NCI-H1694 (cell line): ENCODE data around the gene SCLY.
"Not testable (repeated sequence)": the region's sequence is repeated elsewhere in the genome, so short reads cannot be mapped to it uniquely, and the experiment has no call there.

Experiments
- DNase-seq: peaks from one replicate; lab custom pipeline; 2025; lab: John Stamatoyannopoulos, UW

Gene SCLY

DNA sequence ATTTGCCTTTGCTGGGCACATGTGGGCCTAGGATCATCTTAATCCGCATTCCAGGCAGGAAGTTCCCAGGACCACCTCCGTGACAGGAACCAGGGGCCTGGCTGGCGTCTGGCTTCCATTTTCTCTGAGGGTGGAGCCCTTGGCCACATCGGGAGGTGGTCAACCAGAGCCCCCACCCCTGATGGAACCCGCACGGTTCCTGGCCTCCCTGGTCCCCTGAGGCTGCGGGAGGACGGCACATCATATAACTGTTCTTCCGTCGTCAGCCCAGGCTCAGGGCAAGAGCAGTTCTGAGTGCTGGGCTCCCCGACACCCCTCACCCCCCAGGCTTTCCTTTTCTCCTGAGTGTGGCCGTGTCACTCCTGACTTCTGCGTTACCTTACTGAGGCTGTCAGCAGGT lies 52.8 kb downstream of the SCLY start:
- DNase-seq: no peak

DNA sequence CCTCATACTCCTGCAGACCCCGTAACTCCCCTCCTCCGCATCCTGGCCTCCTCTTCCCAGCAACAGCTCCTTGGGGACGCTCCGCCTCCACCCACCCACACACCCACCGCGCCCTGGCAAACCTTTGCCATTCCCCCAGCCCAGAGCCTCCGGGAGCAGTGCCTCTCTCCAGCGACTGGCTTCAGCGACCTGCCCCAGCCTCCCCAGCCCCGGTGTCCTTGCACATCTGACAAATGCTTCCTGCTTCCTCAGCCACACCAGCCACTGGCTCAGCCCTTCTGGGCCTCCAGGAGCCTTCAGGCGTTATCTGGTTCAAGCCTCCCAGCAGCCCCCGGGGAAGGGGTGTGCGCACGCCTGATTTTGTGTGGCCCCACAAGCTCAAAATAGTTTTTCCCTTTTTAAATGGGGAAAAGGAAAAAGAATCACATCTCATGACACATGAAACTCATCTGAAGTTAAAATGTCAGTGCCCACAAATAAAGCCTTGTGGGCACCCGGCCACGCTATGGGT lies 53.6 kb downstream of the SCLY start:
- no peak for DNase-seq

DNA sequence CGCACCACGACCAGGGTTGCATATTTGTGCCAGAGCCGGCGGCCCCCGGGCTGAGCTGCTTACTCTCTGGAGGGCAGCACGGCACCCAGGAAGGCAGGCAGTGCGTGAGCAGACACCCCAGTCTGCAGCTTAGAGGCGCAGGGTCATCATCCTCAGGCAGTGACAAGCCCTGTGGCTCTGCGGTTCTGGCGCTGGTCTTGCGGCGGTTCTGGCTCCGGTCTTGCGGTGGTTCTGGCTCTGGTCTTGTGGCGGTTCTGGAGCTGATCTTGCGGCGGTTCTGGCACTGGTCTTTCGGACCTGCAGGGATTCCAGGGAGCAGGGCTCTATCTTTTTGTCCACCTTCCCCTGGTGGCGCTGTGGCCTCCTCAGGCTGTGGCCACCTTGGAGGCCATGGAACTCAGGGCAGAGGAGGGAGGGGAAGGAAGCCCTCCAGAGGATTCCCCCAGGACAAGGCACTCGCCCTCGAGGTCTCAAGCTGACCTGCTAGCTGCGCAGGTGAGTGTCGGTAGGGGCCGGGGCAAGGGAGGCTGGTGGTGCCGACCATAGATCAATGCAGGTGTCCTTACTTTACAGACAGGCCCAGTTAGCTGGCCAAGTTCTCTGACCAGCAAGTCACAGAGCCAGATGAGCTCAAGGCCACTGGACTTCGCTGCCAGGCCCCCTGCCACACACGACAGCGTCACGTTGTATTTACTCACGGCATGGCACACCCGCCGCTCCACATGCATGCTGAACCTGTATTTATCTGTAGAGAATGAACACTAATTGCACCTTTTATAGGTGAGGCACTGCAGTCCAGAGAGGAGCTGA lies 54.3 kb downstream of the SCLY start:
- no peak for DNase-seq

DNA sequence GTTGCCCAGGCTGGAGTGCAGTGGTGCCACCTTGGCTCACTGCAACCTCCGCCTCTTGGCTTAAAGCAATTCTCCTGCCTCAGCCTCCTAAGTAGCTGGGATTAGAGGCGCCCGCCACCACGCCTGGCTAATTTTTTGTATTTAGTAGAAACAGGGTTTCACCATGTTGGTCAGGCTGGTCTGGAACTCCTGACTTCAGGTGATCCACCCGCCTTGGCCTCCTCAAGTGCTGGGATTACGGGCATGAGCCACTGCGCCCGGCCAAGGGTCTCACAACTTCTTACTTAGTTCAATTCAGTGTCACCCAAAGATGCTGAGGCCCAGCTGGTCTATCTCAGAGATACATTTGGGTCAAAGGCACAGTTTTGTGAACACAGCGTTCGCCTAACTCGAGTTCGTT lies 54.9 kb downstream of the SCLY start:
- DNase-seq: not testable (repeated sequence)

DNA sequence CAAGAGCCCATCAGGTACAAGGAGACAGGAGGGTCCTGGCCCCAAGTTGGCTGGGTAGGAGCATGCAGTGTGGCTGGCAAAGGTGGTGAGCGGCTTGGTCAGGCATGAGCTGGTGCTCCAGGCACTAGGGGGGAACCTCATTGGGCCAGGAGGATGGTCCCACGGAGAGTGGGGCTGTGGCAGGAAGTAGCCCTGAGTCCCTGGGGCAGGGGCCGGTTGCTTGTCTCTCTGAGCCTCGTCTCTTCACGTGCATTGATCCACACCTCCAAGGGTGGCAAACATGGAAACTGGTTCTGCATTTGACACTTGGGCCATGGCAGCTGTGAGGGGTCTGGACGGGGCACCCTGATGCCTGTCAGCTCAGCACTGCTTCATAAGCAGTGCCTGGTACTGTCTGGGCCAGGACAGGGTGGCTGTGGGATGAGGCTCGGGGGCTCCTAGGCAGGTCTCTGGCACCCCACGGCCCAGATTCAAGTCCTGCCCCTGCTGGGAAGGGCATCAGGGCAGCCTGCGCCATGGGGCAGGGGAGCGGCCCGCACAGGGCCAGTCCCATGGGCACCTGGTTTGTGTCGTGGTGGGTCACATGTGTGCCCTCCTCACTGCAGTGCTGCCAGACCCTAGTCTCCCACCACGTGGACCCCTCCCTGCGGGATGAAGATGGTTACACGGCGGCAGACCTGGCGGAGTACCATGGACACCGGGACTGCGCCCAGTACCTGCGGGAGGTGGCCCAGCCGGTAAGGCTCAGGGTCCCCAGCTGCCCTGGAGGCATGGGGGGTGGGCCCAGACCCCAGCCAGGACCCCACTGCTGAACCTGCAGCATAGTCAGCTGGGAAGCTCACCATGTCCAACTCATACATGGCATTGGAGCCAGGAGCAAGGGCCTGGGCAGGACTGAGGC lies 55.7 kb downstream of the SCLY start:
- no peak for DNase-seq

DNA sequence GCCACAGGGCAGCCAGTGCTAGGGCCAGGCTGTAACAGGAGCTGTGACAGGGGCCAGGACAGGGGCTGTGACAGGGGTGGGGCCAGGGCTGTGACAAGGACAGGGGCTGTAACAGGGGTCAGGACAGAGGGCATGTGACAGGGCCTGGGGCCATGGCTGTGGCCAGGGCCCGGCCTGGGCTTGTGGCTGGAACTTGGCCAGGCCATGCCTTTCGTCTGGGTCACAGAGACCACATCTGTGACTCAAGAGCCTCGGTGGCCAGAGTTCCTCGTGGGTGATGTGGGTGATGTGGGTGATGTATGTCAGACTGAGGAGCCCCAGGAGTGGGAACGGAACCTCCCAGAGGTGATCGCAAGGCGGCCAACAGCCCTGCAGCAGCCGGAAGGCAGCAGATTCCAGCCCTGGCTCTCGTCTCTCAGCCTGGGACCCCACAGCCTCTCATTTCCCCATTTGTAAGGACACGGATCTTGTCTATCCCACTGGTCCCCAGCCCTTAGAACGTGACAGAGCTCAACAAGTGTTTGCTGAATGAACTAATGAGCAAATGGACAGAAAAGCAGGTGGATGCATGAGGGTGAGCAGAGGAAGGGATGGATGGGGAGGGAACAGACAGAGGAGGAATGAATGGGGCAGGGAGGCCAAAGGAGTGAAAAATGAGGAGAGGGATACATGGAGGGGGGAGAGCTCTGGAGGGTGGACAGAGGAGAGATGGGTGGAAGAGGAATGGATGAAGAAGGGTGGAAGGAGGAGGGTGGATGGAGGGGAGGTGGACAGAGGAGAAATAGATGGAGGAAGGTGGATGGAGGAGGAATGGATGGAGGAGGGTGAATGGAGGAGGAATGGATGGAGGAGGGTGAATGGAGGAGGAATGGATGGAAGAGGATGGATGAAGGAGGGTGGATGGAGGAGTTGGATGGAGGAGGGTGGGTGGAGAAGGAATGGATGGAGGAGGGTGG lies 56.7 kb downstream of the SCLY start:
- DNase-seq: no peak

DNA sequence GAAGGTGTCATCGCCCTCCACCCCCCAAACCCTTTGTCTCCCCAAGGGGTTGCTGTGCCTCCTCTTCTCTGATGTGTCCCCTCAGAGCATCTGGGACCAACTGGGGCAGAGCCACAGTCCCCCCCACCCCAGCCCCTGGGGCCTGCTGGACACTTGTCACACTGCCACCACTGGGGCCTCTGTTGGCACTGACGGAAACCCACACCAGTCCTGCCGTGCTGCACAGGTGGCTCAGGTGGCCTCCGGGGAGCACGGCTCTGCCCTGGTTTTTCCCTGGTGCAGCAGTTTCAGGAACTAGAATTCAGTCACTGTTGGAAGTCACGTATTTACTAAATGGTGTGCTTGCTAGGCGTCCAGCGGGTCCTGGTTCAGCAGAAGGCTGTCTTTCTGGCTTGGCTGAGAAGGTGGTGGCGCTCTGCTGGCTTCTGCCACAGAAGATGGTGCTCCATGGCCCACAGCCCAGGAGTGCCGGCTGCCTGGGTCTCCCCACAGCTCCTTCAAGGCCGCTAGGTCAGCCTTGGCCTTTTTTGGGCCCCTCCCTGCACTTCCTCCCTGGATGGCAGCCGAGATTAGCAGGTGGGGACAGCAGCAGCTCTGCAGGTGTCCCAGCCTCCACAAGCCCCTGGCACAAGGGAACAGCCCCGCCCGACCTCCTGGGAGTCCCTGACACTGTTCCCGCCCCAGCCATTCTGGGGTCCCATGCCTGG lies 59.1 kb downstream of the SCLY start:
- DNase-seq: no peak

DNA sequence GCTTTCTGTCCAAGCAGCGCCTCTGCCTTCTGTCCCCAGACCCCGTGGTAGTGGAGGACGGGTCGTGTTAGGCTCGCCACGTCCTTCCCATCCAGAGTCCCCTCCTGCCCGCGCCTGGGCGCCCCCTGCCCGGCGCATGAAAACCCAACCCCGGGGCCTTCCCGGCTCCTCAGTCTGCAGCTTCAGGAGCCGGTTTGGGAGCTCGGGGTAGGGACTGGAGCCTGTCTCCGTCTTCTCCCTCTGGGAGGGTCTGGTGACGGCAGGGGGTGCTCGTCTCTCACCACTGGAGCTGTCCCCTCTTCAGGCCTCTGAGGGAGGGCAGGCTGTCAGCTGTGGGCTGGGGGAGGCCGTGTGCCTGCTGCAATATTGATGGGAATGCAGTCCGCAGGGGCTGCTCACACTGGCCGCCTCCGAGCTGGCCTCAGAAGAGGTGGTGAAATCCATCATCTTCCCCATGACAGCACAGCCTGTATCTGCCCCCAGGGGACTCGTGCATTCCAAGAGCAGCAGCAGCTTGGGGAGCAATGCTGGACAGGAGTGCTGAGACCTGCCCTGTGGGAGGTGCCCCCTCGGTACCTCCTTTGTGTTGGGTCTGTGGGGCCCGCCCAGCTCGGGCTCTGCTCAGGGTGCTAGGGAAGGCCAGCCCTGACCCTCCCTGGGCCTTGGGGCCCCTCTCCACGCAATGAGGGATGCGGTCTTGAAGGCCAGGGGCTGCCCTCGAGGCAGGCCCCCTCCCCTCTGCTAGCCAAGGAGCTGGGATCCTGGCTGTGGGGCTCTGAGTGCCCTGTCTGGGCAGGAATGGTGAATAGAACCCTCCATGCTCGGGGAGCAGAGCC lies 59.9 kb downstream of the SCLY start:
- DNase-seq: no peak

DNA sequence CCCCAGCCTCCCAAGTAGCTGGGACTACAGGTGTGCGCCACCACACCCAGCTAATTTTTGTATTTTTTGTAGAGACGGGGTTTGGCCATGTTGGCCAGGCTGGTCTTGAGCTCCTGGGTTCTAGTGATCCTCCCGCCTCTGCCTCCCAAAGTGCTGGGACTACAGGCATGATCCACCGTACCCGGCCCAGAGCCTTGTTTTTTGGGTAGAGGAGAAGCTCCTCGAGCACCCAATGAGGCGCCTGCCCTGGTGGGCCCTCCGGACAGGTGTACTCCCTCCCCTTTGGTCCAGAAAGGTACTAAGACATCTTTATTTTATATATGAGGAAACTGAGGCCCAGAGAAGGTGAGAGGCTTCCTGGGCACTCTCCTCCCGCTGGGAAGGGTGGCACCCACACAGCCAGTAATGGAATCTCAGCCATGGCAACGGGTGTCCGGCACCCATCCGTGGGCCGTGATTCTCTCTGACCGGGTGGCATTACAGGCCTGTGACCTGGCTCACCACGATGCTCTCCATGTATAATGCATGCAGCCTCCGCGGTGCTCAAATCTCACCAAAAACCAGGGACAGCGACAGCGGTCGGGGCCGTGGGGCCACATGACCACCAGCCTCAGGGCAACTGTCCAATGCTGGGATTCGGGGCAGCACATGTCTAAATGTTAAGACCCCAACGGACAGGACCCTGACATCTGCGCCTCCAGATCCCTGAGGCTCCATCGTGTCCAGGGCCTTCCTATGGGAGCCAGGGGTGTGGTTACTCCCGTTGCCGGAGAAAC lies 60.9 kb downstream of the SCLY start:
- DNase-seq: no peak

DNA sequence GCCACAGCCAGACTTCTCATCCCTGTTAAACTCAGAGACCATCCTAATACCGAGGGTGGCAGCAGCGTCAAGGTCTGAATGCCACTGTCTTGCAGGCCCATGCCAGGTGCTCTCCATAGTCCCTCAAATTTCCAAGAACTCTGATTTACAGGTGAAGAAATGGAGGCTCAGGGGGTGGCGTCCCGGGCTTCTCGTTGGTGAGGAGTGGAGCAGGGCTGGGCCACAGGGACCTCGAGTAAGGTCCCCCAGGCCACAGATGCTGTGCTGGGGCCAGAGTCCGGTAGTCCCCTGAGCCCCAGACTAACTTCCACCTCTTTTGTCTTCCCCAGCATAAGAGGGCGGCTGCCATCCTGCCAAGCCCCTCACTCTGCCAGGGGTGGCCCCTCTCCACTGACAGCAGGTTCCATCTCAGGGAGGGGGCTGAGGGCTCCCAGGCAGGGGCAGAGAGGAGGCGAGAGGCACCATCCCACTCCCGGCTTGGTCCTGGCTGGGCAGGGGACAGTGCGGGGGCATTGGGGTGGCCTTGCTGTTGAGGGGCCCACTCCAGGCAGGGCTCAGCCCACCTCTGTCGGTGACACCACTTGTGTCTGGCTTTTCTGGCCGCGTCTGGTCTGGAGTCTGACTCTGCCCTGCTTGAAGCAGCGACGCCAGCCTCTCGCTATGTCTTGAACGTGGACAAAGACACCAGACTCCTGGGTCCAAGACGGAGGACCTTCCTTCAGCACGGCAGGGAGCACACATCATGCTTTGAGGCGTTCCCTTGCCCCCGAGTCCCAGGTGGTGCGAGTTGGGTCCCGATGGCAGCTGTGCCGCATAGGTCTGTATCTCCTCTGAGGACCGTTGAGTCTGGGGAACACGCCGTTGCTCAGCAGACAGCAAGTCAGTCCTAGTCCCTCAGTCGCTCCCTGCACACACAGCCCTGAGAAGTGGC lies 61.8 kb downstream of the SCLY start:
- no peak for DNase-seq

DNA sequence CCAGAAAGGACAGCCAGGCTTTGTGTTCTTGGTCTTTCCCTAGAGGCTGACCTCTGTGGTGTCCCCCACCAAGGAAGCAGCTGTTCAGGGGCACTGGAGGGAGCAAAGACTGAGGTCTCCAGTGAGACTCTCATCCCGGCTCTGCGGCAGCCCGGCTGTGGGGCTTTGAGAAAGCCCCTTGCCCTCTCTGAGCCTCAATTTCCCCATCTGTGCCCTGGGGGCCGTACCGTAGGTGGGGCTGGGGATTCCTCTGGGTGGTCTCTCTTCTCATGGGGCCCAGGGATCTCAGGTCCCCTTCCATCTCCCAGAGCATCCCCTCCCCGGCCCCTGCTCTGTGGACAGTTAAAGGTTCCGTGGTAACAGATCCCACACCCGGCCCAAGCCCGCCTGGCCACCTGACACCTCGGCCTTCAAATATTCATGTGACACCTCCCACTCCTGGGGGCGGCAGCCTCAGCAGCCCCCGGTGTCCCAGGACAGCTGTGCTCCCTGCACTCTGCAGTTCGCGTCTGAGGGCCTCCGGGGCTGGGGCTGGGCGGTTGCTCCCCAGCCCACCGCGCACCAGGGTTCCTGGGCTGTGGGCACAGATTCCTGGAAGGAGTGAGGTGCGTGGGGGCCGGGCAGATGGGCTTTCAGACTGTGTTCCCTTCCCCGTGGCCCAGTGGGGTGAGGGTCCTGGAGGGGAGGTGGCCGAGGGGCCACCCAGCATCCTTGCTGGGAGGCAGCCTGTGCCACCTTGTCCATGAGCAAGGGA lies 62.6 kb downstream of the SCLY start:
- no peak for DNase-seq

DNA sequence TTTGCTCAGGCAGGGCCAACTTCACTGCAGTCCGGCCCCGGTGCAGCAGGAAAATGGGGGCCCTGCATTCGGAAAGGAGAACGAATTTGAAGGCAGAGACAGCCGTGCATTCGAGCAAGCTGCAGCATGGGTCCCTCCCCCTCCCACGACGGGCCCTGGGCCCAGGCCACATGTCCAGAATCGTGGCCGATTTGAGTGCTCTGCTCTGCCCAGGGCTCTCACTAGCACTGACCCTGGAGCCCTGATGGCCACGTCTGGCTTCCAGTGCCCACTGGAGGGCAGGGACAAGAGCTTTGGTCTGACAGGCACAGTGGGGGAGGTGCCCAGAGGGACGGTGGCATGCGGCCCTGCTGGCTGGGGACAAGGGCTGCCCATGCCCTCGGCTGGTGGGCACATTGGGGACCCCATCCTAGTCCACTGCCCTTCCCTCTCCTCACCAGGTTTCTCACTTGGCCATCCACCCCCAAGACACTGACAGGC lies 63.2 kb downstream of the SCLY start:
- DNase-seq: no peak

DNA sequence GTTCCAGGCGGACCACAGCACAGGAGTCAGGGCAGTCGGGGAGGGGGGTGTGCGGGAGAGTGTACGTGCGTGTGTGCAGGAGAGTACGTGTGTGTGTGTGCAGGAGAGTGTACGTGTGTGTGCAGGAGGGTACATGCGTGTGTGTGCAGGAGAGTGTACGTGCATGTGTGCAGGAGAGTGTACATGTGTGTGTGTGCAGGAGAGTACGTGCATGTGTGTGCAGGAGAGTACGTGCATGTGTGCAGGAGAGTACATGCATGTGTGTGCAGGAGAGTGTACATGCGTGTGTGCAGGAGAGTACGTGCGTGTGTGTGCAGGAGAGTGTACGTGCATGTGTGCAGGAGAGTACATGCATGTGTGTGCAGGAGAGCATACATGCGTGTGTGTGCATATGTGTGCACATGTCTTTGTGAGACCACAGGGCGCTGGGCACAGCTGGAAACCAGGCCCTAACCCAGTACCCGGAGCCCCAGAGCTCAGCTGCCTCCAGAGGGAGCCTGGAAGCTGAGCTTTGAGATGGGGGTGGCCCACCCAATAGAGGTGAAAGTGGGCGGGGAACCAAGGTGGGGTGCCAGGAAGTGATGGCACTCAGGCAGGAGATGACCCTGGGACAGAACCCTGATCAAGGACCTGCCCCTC lies 63.8 kb downstream of the SCLY start:
- no peak for DNase-seq

DNA sequence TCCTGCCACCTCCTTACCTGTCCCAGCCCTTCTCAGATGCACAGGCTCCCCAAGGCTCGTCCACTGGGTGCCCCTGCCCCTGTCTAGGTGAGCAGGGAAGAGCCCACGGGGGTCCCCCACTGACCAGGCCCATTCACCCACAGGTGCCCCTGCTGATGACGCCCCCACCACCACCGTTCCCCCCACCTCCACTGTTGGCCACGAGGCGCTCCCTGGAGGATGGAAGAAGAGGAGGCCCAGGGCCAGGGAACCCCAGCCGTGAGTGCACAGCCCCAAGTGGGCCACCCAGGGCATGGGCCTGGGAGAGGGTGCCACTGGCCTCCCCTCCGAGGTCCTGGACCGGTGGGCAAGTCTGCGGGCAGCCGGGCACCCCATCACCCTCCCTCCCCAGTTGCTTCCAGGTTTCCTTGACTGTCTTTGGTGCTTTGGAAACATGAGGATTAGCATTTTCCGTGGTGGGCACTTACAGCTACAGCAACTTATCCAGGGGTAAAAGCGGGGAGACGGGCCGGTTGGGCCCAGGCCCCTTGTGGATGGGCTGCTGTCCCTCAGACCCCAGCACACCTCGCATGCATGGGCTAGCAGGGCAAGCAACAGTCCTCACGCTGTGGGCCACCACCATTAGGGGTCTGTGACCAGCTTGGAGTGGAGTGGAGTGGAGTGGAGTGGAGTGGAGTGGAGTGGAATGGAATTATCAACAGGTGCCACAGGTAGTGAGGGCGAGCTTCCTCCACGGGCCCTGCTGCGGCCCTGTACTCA lies 64.5 kb downstream of the SCLY start:
- no peak for DNase-seq

DNA sequence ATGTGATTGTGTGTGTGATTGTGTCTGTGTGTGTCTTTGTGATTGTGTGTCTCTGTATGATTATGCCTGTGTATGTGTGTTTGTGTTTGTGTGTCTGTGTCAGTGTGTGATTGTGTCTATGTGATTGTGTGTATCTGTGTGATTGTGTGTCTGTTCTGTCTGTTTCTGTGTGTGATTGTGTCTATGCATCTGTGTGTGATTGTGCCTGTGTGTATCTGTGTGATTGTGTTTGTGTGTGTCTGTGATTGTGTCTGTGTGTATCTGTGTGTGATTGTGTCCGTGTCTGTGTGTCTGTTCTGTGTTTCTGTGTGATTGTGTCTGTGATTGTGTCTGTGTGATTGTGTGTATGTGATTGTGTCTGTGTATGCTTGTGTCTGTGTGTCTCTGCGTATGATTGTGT lies 65.5 kb downstream of the SCLY start:
- DNase-seq: no peak

DNA sequence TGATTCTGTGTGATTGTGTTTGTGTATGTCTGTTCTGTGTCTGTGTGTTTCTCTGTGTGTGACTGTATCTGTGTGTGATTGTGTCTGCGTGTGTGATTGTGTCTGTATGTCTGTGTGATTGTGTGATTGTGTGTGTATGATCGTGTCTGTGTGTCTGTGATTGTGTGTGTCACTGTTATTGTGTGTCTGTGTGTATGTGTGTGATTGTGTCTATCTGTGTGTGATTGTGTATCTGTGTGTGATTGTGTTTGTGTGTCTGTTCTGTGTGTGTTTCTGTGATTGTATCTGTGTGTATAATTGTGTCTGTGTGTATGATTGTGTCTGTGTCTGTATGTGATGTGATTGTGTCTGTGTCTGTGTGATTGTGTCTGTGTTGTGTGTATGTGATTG lies 66.0 kb downstream of the SCLY start:
- DNase-seq: no peak
